GM12892 (cell line): Measurements from ENCODE around the gene PPP2R1B.

Experiments used
- DNase-seq: peaks from one replicate; pipeline ENCODE4 v3.0.0; 2011; ENCODE audit not compliant: insufficient read length
- FAIRE-seq: peaks from 2 replicates; lab custom pipeline; 2011; peaks lifted over from hg19 to GRCh38; lab: Jason Lieb, UNC
- POLR2A ChIP-seq: IDR thresholded peaks from 2 replicates; pipeline ENCODE4 v1.6.1; 2011; ENCODE audit warnings: low read depth, low read length, control low read depth
- POLR2AphosphoS5 ChIP-seq: IDR thresholded peaks from 2 replicates; pipeline ENCODE4 v1.6.1; 2011; ENCODE audit warnings: low read depth, low read length, control low read depth
- TAF1 ChIP-seq: IDR thresholded peaks from 2 replicates; pipeline ENCODE4 v1.6.1; 2011; ENCODE audit warnings: low read depth, mild to moderate bottlenecking, control low read depth, low read length, borderline replicate concordance

PPP2R1B gene

GRCh38 chr11:111729831-111730311 is 36.3 kb downstream of the PPP2R1B start:
- FAIRE-seq (no peak), DNase-seq (no peak)

GRCh38 chr11:111729071-111729830 is 36.9 kb downstream of the PPP2R1B start:
- FAIRE-seq (no peak), DNase-seq (no peak)
- TF ChIP-seq POLR2A, result no peak
- no peak for TF ChIP-seq POLR2AphosphoS5
- TF ChIP-seq TAF1, result no peak

More at GRCh38 chr11:111729831-111730311, 36.3 kb downstream of the PPP2R1B start:
- TF ChIP-seq POLR2A, result no peak
- no peak for TF ChIP-seq POLR2AphosphoS5
- TF ChIP-seq TAF1, result no peak

- DNase-seq, result no peak
- FAIRE-seq, result no peak
- TF ChIP-seq POLR2A, result no peak
- no peak for TF ChIP-seq TAF1
- no peak for TF ChIP-seq POLR2AphosphoS5
Observed at GRCh38 chr11:111727431-111727830, 38.8 kb downstream of the PPP2R1B start.

- no peak for DNase-seq
- no peak for FAIRE-seq
- no peak for TF ChIP-seq POLR2A
- TF ChIP-seq POLR2AphosphoS5, result no peak
- TF ChIP-seq TAF1, result no peak
Observed at GRCh38 chr11:111726301-111726713, 39.9 kb downstream of the PPP2R1B start.

- no peak for FAIRE-seq
- TF ChIP-seq POLR2A (no peak), TAF1 (no peak), POLR2AphosphoS5 (no peak)
- no peak for DNase-seq
Observed at GRCh38 chr11:111725621-111726020, 40.6 kb downstream of the PPP2R1B start.

- TF ChIP-seq POLR2A (no peak), TAF1 (no peak), POLR2AphosphoS5 (no peak)
- DNase-seq (no peak), FAIRE-seq (no peak)
Observed at GRCh38 chr11:111724615-111725129, 41.5 kb downstream of the PPP2R1B start.

GRCh38 chr11:111723595-111723994 is 42.6 kb downstream of the PPP2R1B start:
- DNase-seq (no peak), FAIRE-seq (no peak)
- no peak for TF ChIP-seq TAF1
- TF ChIP-seq POLR2A, result no peak

GRCh38 chr11:111722501-111722900 is 43.7 kb downstream of the PPP2R1B start:
- FAIRE-seq (no peak), DNase-seq (no peak)
- TF ChIP-seq POLR2A (no peak), POLR2AphosphoS5 (no peak), TAF1 (no peak)

GRCh38 chr11:111720801-111721494 is 45.2 kb downstream of the PPP2R1B start:
- FAIRE-seq, result no peak
- no peak for DNase-seq
- TF ChIP-seq POLR2A (no peak), TAF1 (no peak), POLR2AphosphoS5 (no peak)

GRCh38 chr11:111719379-111719778 is 46.8 kb downstream of the PPP2R1B start:
- FAIRE-seq, result no peak

GRCh38 chr11:111718859-111719258 is 47.3 kb downstream of the PPP2R1B start:
- TF ChIP-seq TAF1, result no peak
- TF ChIP-seq POLR2A, result no peak
- no peak for TF ChIP-seq POLR2AphosphoS5
- FAIRE-seq (no peak), DNase-seq (no peak)

More at GRCh38 chr11:111719379-111719778, 46.8 kb downstream of the PPP2R1B start:
- TF ChIP-seq POLR2AphosphoS5 (no peak), TAF1 (no peak), POLR2A (no peak)
- no peak for DNase-seq
